HUES64 (cell line): ENCODE data around the gene MRRF.

Source experiments
- H3K27ac ChIP-seq: 2 replicates; pipeline ENCODE4 v1.7.0; 2013; ENCODE audit warnings: low read depth, low read length, inconsistent platforms
- H3K27me3 ChIP-seq: 2 replicates; pipeline ENCODE4 v1.6.1; 2013; ENCODE audit warnings: mild to moderate bottlenecking, low read length; ENCODE audit not compliant: insufficient read depth
- H3K36me3 ChIP-seq: 2 replicates; pipeline ENCODE4 v1.6.1; 2013; ENCODE audit warnings: mild to moderate bottlenecking, low read length; ENCODE audit not compliant: insufficient read depth
- H3K4me1 ChIP-seq: 2 replicates; pipeline ENCODE4 v1.6.1; 2013; ENCODE audit warnings: mild to moderate bottlenecking, low read length, moderate library complexity; ENCODE audit not compliant: insufficient read depth
- H3K4me3 ChIP-seq: 2 replicates; pipeline ENCODE4 v1.5.1; 2013; ENCODE audit warnings: mild to moderate bottlenecking, low read length, moderate library complexity
- H3K9ac ChIP-seq: 2 replicates; pipeline ENCODE4 v1.6.1; 2013; ENCODE audit warnings: mild to moderate bottlenecking, low read depth, low read length
- H3K9me3 ChIP-seq: 2 replicates; pipeline ENCODE4 v1.6.1; 2013; ENCODE audit warnings: low read depth, low read length; ENCODE audit not compliant: insufficient read depth
- WGBS: fragments of 150-250, 120-280 bp; methylation state at CpG from one replicate; pipeline ENCODE4 v1.1.7; 2013; ENCODE audit warnings: missing lambda C conversion rate; 5-methylcytosine and 5-hydroxymethylcytosine counted together

The MRRF gene

GRCh38 chr9:122364117-122364782 lies 99.6 kb downstream of the MRRF start:
- Histone ChIP-seq H3K4me1 (no peaks in the 10 kb centered on the region), H3K9me3 (no peaks in the 10 kb centered on the region), H3K36me3 (no peaks in the 10 kb centered on the region), H3K27me3 (peaks cover 4% of the 10 kb centered on the region; the same call in 1 of the 2 replicates), H3K27ac (no peak overlapping the region), H3K9ac (no peak overlapping the region), H3K4me3 (no peak overlapping the region)
- 93% methylated on average over 10 of the region's 10 CpGs for WGBS

GRCh38 chr9:122364783-122365150 lies 100.1 kb downstream of the MRRF start:
- 93% methylated on average over 10 of the region's 10 CpGs for WGBS
- H3K27me3 ChIP-seq, result peaks cover 7% of the 10 kb centered on the region

DNA sequence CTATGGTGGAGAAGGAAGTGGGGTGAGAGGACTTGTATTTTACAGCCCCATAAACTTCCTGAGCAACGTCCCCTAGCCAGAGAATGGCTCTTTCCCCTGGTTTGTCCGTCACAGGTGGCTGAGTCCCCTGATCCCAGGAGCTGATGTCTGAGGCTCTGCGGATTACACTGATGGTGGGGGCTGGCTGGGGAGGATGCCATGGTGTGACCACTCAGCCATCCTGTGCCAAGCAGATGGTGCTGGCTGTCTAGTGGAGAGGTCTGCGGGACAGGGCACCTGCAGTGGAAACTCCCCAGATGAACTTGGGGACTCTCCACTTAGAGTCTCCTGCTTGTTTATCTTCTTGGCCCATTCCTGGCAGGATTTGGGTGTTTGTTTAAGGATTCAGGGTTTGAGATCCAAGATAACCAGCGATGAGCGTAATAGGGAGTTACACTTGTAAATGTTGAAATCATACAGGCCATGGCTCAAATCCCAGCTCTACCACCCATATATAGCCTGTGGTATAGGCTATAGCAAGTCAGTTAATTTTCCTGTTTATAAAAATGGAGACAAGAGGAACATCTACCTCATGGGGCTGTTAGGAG lies 101.5 kb downstream of the MRRF start:
- H3K27me3 ChIP-seq, result peaks cover 21% of the 10 kb centered on the region
- no peaks in the 10 kb centered on the region for H3K36me3 ChIP-seq
- H3K9me3 ChIP-seq, result no peaks in the 10 kb centered on the region
- no peak overlapping the region for H3K27ac ChIP-seq
- H3K4me3 ChIP-seq, result no peak overlapping the region
- no peaks in the 10 kb centered on the region for H3K4me1 ChIP-seq
- H3K9ac ChIP-seq, result no peak overlapping the region
- WGBS, result 87% methylated on average over 6 of the region's 6 CpGs

More at GRCh38 chr9:122364783-122365150, 100.1 kb downstream of the MRRF start:
- H3K4me1 ChIP-seq, result no peaks in the 10 kb centered on the region
- no peaks in the 10 kb centered on the region for H3K9me3 ChIP-seq
- H3K27ac ChIP-seq, result no peak overlapping the region
- H3K36me3 ChIP-seq, result no peaks in the 10 kb centered on the region
- no peak overlapping the region for H3K9ac ChIP-seq
- no peak overlapping the region for H3K4me3 ChIP-seq

DNA sequence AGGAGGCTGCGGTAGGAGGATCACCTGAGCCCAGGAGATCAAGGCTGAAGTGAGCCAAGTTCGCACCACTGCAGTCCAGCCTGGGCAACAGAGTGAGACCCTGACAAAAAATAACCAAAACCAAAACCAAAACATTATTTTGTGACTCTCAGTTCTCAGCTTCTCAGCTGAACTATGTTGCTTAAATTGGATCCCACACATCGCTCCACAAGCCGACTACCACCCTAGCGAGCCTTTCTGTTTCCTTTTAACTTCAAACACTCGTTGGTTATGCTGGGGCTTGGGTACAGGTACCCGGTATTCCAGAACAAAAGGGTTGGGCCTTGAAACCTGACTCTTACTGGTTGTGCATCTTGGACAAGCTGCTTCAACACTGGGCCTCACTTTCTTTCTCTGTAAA lies 102.4 kb downstream of the MRRF start:
- Histone ChIP-seq H3K4me1 (peaks cover 8% of the 10 kb centered on the region; the same call in 1 of the 2 replicates), H3K4me3 (no peak overlapping the region), H3K27ac (no peak overlapping the region), H3K36me3 (no peaks in the 10 kb centered on the region), H3K9me3 (no peaks in the 10 kb centered on the region), H3K27me3 (peaks cover 30% of the 10 kb centered on the region), H3K9ac (no peak overlapping the region)
- WGBS, result 94% methylated on average over 7 of the region's 7 CpGs

- H3K9me3 ChIP-seq, result no peaks in the 10 kb centered on the region
- H3K27me3 ChIP-seq, result peaks cover 38% of the 10 kb centered on the region
- H3K9ac ChIP-seq, result no peak overlapping the region
- H3K4me1 ChIP-seq, result peaks cover 8% of the 10 kb centered on the region; the same call in 1 of the 2 replicates
- 78% methylated on average over 6 of the region's 6 CpGs for WGBS
- H3K36me3 ChIP-seq, result no peaks in the 10 kb centered on the region
- H3K27ac ChIP-seq, result no peak overlapping the region
- H3K4me3 ChIP-seq, result no peak overlapping the region
Observed at GRCh38 chr9:122367774-122368460, 103.2 kb downstream of the MRRF start.

- H3K36me3 ChIP-seq, result no peaks in the 10 kb centered on the region
- no peak overlapping the region for H3K9ac ChIP-seq
- no peak overlapping the region for H3K27ac ChIP-seq
- H3K4me3 ChIP-seq, result no peak overlapping the region
- H3K4me1 ChIP-seq, result peaks cover 8% of the 10 kb centered on the region; the same call in 1 of the 2 replicates
- no peaks in the 10 kb centered on the region for H3K9me3 ChIP-seq
- WGBS, result 100% methylated on average over 1 of the region's 1 CpG
- peaks cover 46% of the 10 kb centered on the region for H3K27me3 ChIP-seq
Observed at GRCh38 chr9:122368642-122369041, 104.0 kb downstream of the MRRF start.

DNA sequence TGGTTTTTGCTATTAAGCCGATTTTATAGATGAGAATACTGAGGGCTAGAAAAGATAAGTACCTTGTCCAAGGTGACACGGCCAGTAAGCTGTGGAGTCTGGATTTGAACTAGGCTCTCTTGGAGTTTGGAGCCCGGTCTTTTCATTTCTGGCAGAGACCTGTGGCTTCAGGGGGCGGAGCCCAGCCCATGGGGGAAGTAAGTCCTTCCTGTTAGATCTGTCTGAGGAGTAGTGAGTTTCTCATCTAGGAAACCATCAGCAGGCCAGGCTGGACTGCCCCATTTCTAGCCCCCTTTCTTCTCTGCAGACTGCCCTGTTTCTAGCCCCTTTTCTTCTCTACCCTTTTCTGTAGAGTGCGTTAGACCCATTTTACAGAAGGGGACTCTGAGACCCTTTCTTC lies 105.6 kb downstream of the MRRF start:
- WGBS, result 62% methylated on average over 5 of the region's 5 CpGs
- H3K9me3 ChIP-seq, result no peaks in the 10 kb centered on the region
- no peak overlapping the region for H3K9ac ChIP-seq
- peak overlapping the region; percentile 68 for H3K4me3 ChIP-seq
- H3K27ac ChIP-seq, result no peak overlapping the region
- peaks cover 62% of the 10 kb centered on the region for H3K27me3 ChIP-seq
- no peaks in the 10 kb centered on the region for H3K36me3 ChIP-seq
- peaks cover 15% of the 10 kb centered on the region for H3K4me1 ChIP-seq

DNA sequence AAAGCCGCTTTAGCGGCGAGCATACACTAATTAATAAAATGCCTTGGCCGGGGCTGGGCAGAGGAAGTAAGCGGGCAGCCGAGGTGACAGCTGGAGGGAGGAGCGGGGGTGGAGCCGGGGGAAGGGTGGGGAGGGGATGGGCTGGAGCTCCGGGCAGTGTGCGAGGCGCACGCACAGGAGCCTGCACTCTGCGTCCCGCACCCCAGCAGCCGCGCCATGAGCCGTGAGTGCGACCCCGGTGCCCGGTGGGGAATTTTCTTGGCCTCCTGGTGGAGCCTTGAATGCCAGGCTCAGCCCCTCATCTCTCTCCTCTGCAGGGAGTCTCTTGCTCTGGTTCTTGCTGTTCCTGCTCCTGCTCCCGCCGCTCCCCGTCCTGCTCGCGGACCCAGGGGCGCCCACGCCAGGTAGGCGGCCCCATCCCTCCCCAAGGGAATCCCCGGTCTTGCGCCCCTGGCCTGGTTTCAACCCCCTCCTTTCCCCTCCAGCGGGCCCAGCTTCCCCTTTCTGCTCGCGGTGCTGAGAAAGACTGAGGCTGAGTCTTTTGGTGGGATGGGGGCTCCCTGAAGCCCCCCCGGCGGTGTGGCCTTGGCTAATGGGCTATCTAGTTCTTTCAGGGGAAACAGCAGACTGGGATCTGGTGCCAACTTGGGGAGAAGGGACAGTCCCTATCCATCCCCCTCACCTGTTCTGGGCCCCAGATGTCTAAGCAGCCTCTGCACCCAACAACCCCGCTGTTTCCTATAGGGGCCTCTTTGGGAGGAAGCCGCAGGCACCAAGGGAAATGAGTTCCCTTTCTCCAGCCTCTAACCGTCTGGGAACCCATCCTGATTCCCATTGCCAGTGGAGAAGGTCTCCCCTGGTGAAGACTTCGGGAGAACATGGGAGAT lies 106.4 kb downstream of the MRRF start, which contains the start of gene PTGS1:
Gene PTGS1, plus strand, starts transcription at position 156 of the 887 bp plus-strand sequence. Its CDS starts 61 bp downstream, at position 217.
- Histone ChIP-seq H3K9ac (no peak within 1 kb of the TSS), H3K9me3 (no peaks in the 10 kb centered on the region), H3K4me3 (peak within 1 kb of the TSS; percentile 68), H3K27ac (no peak within 1 kb of the TSS), H3K36me3 (no peaks in the 10 kb centered on the region), H3K4me1 (peaks cover 22% of the 10 kb centered on the region), H3K27me3 (peaks cover 65% of the 10 kb centered on the region)
- 7% methylated on average over 39 of the region's 39 CpGs for WGBS

DNA sequence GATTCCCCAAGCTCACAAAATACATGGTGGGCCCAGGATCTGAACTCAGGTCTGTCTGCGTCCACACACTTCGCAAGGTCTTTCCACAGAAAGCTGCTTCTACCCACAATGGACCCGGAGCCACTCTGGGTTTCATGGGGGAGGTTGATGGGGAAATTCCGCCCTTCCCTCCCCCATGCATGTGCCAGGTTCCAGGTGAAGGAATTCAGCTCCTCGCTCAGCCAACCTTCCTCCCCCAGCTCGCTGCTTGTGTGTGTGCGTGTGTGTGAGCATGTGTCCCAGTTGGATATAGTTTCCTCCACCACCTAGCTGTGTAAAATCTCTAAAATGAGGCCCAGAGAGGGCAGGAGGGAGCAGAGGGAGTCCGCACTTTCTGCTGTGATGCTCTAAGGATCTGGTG lies 107.2 kb downstream of the MRRF start:
- Histone ChIP-seq H3K4me1 (peaks cover 29% of the 10 kb centered on the region), H3K36me3 (no peaks in the 10 kb centered on the region), H3K27me3 (peaks cover 65% of the 10 kb centered on the region), H3K27ac (no peak overlapping the region), H3K9me3 (no peaks in the 10 kb centered on the region), H3K9ac (no peak overlapping the region), H3K4me3 (peak overlapping the region; percentile 68; the same call in 1 of the 2 replicates)
- WGBS, result 92% methylated on average over 5 of the region's 8 CpGs

DNA sequence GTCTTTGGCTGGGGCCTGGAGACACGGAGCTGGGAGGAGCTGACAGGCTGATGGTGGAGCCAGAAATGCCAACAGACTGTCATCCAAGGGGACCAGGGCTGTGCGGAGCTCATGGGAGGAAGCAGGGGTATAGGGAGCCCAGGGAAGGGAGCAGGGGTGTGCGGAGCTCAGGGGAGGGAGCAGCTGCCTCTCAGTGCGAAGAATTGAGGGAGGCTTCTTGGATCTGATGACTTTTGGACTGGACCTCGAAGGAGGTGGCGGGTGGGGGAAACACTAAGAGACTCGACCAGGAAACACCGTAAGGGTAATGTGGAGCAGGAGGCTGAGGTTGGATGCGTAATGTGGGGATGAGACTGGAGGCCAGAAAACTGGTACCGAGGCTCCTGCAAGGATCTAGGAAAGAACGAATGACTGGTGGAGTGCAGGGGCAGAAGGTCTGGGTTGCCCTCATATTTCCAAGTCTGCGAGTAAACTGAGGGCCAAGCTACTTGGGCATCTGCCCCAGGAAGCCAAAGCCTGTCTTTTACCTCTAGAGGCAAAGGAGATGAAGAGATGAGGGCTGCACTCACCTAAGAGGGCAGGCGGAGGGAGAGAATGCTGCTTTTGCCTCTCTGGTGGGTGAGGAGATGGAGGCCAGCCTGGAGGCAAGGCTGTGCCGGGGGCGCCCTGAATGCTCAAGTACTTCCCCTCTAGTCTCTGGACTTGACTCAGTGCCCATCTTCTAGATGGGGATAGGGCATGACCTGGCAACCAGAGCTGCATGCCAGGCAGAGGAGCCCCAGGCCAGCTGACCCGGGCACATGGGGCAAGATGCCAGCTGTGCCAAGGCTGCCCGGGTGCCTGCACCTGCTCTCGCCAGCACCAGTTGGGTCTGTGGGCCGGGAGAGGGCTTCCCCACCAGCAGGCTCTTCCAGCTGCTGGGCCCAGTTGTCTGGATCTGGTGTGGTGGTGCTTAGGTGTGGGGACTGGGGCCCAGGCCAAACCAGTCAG lies 108.5 kb downstream of the MRRF start:
- H3K9ac ChIP-seq, result no peak overlapping the region
- H3K36me3 ChIP-seq, result no peaks in the 10 kb centered on the region
- WGBS, result 78% methylated on average over 19 of the region's 19 CpGs
- no peaks in the 10 kb centered on the region for H3K9me3 ChIP-seq
- no peak overlapping the region for H3K27ac ChIP-seq
- peaks cover 32% of the 10 kb centered on the region for H3K4me1 ChIP-seq
- H3K27me3 ChIP-seq, result peaks cover 65% of the 10 kb centered on the region
- H3K4me3 ChIP-seq, result no peak overlapping the region
